Liver (tissue), 9 donors: ENCODE measurements around the gene PFKL. TPM values are rescaled to one million over a fixed set of nuclear protein-coding genes. Genes with fewer than 3 reads are reported as not detected.

Experiments used
- DNase-seq: peaks from one replicate; pipeline ENCODE4 v3.0.0-alpha.2; 2017; ENCODE audit warnings: low spot score
- H3K27ac ChIP-seq, 2 donors: one replicate each; pipeline ENCODE4 v1.7.0; 2013; ENCODE audit warnings: inconsistent platforms in 2 of 2, low read length in 2 of 2, control low read depth in 1 of 2, low read depth in 1 of 2, mild to moderate bottlenecking in 1 of 2
- H3K27me3 ChIP-seq, 4 donors: one replicate each; pipeline versions ENCODE4 v1.6.1 to v1.7.0; 2013; ENCODE audit warnings: low read length in 3 of 4, inconsistent platforms in 1 of 4, mild to moderate bottlenecking in 1 of 4, moderate library complexity in 1 of 4; ENCODE audit not compliant: control insufficient read depth in 4 of 4, insufficient read depth in 4 of 4
- H3K36me3 ChIP-seq, 4 donors: one replicate each; pipeline versions ENCODE4 v1.6.1 to v1.7.0; 2013; ENCODE audit warnings: low read length in 3 of 4, mild to moderate bottlenecking in 3 of 4, low read depth in 1 of 4, moderate library complexity in 1 of 4; ENCODE audit not compliant: control insufficient read depth in 4 of 4, insufficient read depth in 3 of 4
- H3K4me1 ChIP-seq, 4 donors: one replicate each; pipeline versions ENCODE4 v1.6.1 to v1.7.0; 2013; ENCODE audit warnings: low read length in 3 of 4, mild to moderate bottlenecking in 3 of 4, moderate library complexity in 1 of 4; ENCODE audit not compliant: control insufficient read depth in 4 of 4, insufficient read depth in 4 of 4
- H3K4me3 ChIP-seq, 3 donors: one replicate each; pipeline versions ENCODE4 v1.6.1 to v1.7.0; 2013; ENCODE audit warnings: low read length in 3 of 3, control low read depth in 1 of 3, low read depth in 1 of 3, mild to moderate bottlenecking in 1 of 3
- H3K9ac ChIP-seq, 2 donors: one replicate each; pipeline ENCODE4 v1.7.0; 2013; ENCODE audit warnings: low read length in 2 of 2, mild to moderate bottlenecking in 2 of 2, moderate library complexity in 2 of 2, control low read depth in 1 of 2, low read depth in 1 of 2
- H3K9me3 ChIP-seq, 4 donors: one replicate each; pipeline versions ENCODE4 v1.6.1 to v1.7.0; 2013; ENCODE audit warnings: low read length in 3 of 4; ENCODE audit not compliant: control insufficient read depth in 4 of 4
- ATF3 ChIP-seq: IDR thresholded peaks from 2 replicates; pipeline ENCODE4 v1.6.1; 2016; ENCODE audit warnings: antibody characterized with exemption
- FOXA1 ChIP-seq: IDR thresholded peaks from 2 replicates; pipeline ENCODE4 v1.6.1; 2016; ENCODE audit warnings: antibody characterized with exemption
- GABPA ChIP-seq, 2 donors: IDR thresholded peaks in 1 of 2; conservative IDR thresholded peaks in 1 of 2; 2 replicates each; pipeline ENCODE4 v1.6.1; 2016; ENCODE audit warnings: antibody characterized with exemption in 2 of 2, mild to moderate bottlenecking in 1 of 2, moderate library complexity in 1 of 2
- HNF4A ChIP-seq, 2 donors: conservative IDR thresholded peaks; 2 replicates each; pipeline ENCODE4 v1.6.1; 2016; ENCODE audit warnings: antibody characterized with exemption in 2 of 2, mild to moderate bottlenecking in 2 of 2
- HNF4G ChIP-seq: IDR thresholded peaks from 2 replicates; pipeline ENCODE4 v1.6.1; 2016; ENCODE audit warnings: antibody characterized with exemption
- MAX ChIP-seq: IDR thresholded peaks from 2 replicates; pipeline ENCODE4 v1.6.1; 2016; ENCODE audit warnings: antibody characterized with exemption
- RAD21 ChIP-seq, 2 donors: IDR thresholded peaks; 2 replicates each; pipeline ENCODE4 v1.6.1; 2016; ENCODE audit warnings: antibody characterized with exemption in 2 of 2, mild to moderate bottlenecking in 2 of 2
- REST ChIP-seq: IDR thresholded peaks from 2 replicates; pipeline ENCODE4 v1.6.1; 2016; ENCODE audit warnings: antibody characterized with exemption, mild to moderate bottlenecking
- TAF1 ChIP-seq: conservative IDR thresholded peaks from 2 replicates; pipeline ENCODE4 v1.6.1; 2016; ENCODE audit warnings: antibody characterized with exemption, mild to moderate bottlenecking
- YY1 ChIP-seq: IDR thresholded peaks from 2 replicates; pipeline ENCODE4 v1.6.1; 2016; ENCODE audit warnings: antibody characterized with exemption, mild to moderate bottlenecking
- ZBTB33 ChIP-seq: IDR thresholded peaks from 2 replicates; pipeline ENCODE4 v1.6.1; 2016; ENCODE audit warnings: antibody characterized with exemption
- WGBS: extraction: QIAGEN DNeasy Blood & Tissue Kit; methylation state at CpG from one replicate; pipeline ENCODE4 v1.1.7; 2013; 5-methylcytosine and 5-hydroxymethylcytosine counted together
- polyA plus RNA-seq, 2 donors: library from polyadenylated mRNA; stranded (reverse) in 1 of 2; unstranded in 1 of 2; fragments of 200-250 nt in 1 of 2; fragments of >200 nt in 1 of 2; fragmentation: Nextera tagmentation in 1 of 2; extraction: Ambion mirVana in 1 of 2; gene quantifications; one replicate each; pipeline versions ENCODE4 v1.2.1 to v1.2.3, GENCODE V29; 2013 to 2015
- total RNA-seq, 2 donors: library from RNA; depleted of rRNA; stranded (reverse); fragments of >200 nt; gene quantifications; one replicate each; pipeline ENCODE4 v1.2.3, GENCODE V29; 2014
- donor health status: healthy.
- donor health status: healthy.
- donor health status: healthy.
- donor health status: healthy.
- donor health status: healthy.

PFKL gene
- total and polyA plus RNA-seq, 4 donors = 48.1 to 98.4 (median 81.0) TPM

GRCh38 chr21:44273046-44273445 lies 26.8 kb upstream of the PFKL start:
- Histone ChIP-seq H3K27me3 (no peaks in the 10 kb centered on the region), H3K36me3 (no peaks in the 10 kb centered on the region), H3K4me1 (no peaks in the 10 kb centered on the region), H3K9ac (no peak overlapping the region), H3K27ac (no peak overlapping the region), H3K9me3 (no peaks in the 10 kb centered on the region), H3K4me3 (no peak overlapping the region)
- DNase-seq = no peak
- no peak for TF ChIP-seq ZBTB33
- no peak for TF ChIP-seq ATF3
- TF ChIP-seq YY1 = no peak
- TF ChIP-seq TAF1 = no peak
- WGBS = 95% methylated on average over 7 of the region's 7 CpGs

GRCh38 chr21:44275041-44275440 lies 24.8 kb upstream of the PFKL start:
- H3K9me3 ChIP-seq = no peaks in the 10 kb centered on the region
- H3K4me3 ChIP-seq = no peak overlapping the region
- no peak overlapping the region for H3K27ac ChIP-seq
- WGBS = 71% methylated on average over 5 of the region's 5 CpGs
- DNase-seq = no peak
- H3K36me3 ChIP-seq = no peaks in the 10 kb centered on the region
- TF ChIP-seq RAD21 (IDR thresholded peaks at IDR 0.05) (no peak), MAX (no peak), FOXA1 (no peak), HNF4G (no peak), YY1 (no peak), ATF3 (no peak), GABPA (IDR thresholded peaks at IDR 0.05 in 1 of 2, conservative IDR thresholded peaks at IDR 0.05 in 1 of 2) (no peak), REST (no peak), HNF4A (conservative IDR thresholded peaks at IDR 0.05) (no peak), ZBTB33 (no peak), TAF1 (no peak)
- no peaks in the 10 kb centered on the region for H3K27me3 ChIP-seq
- no peaks in the 10 kb centered on the region for H3K4me1 ChIP-seq
- H3K9ac ChIP-seq = no peak overlapping the region
